IMR-90 (cell line): ENCODE data around the gene CST5. TPM values are rescaled to one million over a fixed set of nuclear protein-coding genes. Genes with fewer than 3 reads are reported as not detected.

Experiments used
- ATAC-seq: fragments of 200-7000 bp; cut with Tn5 transposase; 2 replicates; pipeline ENCODE4 v1.9.1; 2020; ENCODE audit warnings: low read depth, mild to moderate bottlenecking, moderate library complexity
- BruUV-seq: library from RNA; stranded (reverse); fragments of 400-500 nt; replicated peaks from 2 replicates; lab custom pipeline; 2021; lab: Mats Ljungman, UMichigan
- CTCF ChIA-PET: fragments of 300-600 bp; formaldehyde crosslinking; extraction: SDS; loops from one replicate; lab custom pipeline; 2021; ENCODE audit warnings: antibody characterized with exemption; lab: Yijun Ruan, JAX
- POLR2A ChIA-PET: fragments of 300-600 bp; sonication (Branson Sonifier 250); formaldehyde crosslinking; loops from one replicate; lab custom pipeline; 2022; ENCODE audit warnings: antibody characterized with exemption; ENCODE audit not compliant: unreplicated experiment; lab: Charles Lee
- DNase-seq: peaks from one replicate; pipeline ENCODE4 v3.0.0; 2013
- H2AFZ ChIP-seq: replicated peaks from 2 replicates; pipeline ENCODE3; 2013; ENCODE audit warnings: low read length, mild to moderate bottlenecking; ENCODE audit not compliant: poor library complexity
- H2AK5ac ChIP-seq: 2 replicates; pipeline ENCODE4 v1.6.1; 2013; ENCODE audit warnings: low read depth, low read length, inconsistent platforms
- H2AK9ac ChIP-seq: replicated peaks from 2 replicates; pipeline ENCODE3; 2013; ENCODE audit warnings: mild to moderate bottlenecking, low read depth, low read length, moderate library complexity; ENCODE audit not compliant: poor library complexity
- H2BK120ac ChIP-seq: 2 replicates; pipeline ENCODE4 v1.6.1; 2013; ENCODE audit warnings: low read depth, low read length, inconsistent platforms
- H2BK15ac ChIP-seq: 3 replicates; pipeline ENCODE4 v1.6.1; 2013; ENCODE audit warnings: low read depth, low read length, inconsistent platforms
- H2BK20ac ChIP-seq: 2 replicates; pipeline ENCODE4 v1.6.1; 2013; ENCODE audit warnings: low read depth, mild to moderate bottlenecking, inconsistent platforms, low read length, moderate library complexity
- H2BK5ac ChIP-seq: 2 replicates; pipeline ENCODE4 v1.6.1; 2013; ENCODE audit warnings: mild to moderate bottlenecking, low read depth, low read length, inconsistent platforms; ENCODE audit not compliant: poor library complexity, severe bottlenecking
- H3K14ac ChIP-seq: replicated peaks from 2 replicates; pipeline ENCODE4 v1.6.1; 2013; ENCODE audit warnings: low read depth, low read length, inconsistent platforms
- H3K18ac ChIP-seq: 2 replicates; pipeline ENCODE4 v1.6.1; 2013; ENCODE audit warnings: low read depth, low read length, control low read depth
- H3K23ac ChIP-seq: 2 replicates; pipeline ENCODE4 v1.6.1; 2013; ENCODE audit warnings: low read depth, low read length, inconsistent platforms
- H3K27ac ChIP-seq: 2 replicates; pipeline ENCODE4 v1.5.1; 2013; ENCODE audit warnings: mild to moderate bottlenecking, control low read depth, low read length; ENCODE audit not compliant: insufficient read depth
- H3K27me3 ChIP-seq: 2 replicates; pipeline ENCODE4 v1.6.1; 2013; ENCODE audit warnings: low read length; ENCODE audit not compliant: control insufficient read depth, insufficient read depth
- H3K36me3 ChIP-seq: 2 replicates; pipeline ENCODE4 v1.6.1; 2013; ENCODE audit warnings: low read length, mixed read lengths; ENCODE audit not compliant: control insufficient read depth, insufficient read depth
- H3K4ac ChIP-seq: 2 replicates; pipeline ENCODE4 v1.6.1; 2013; ENCODE audit warnings: low read depth, low read length, inconsistent platforms
- H3K4me1 ChIP-seq: 2 replicates; pipeline ENCODE4 v1.6.1; 2013; ENCODE audit warnings: low read length, mixed read lengths; ENCODE audit not compliant: control insufficient read depth, insufficient read depth
- H3K4me2 ChIP-seq: 2 replicates; pipeline ENCODE4 v1.6.1; 2013; ENCODE audit warnings: low read depth, mild to moderate bottlenecking, control low read depth, low read length, moderate library complexity
- H3K4me3 ChIP-seq: 2 replicates; pipeline ENCODE4 v1.5.1; 2013; ENCODE audit warnings: low read depth, mild to moderate bottlenecking, control low read depth, low read length, moderate library complexity; ENCODE audit not compliant: insufficient read depth
- H3K56ac ChIP-seq: 2 replicates; pipeline ENCODE4 v1.6.1; 2013; ENCODE audit warnings: low read length, inconsistent platforms; ENCODE audit not compliant: insufficient read depth; ENCODE audit errors: extremely low read depth
- H3K79me1 ChIP-seq, 2 experiments: 2 replicates each; pipeline ENCODE4 v1.6.1; 2013; ENCODE audit warnings: low read length in 2 of 2, inconsistent platforms in 1 of 2, low read depth in 1 of 2
- H3K9ac ChIP-seq: 2 replicates; pipeline ENCODE4 v1.6.1; 2013; ENCODE audit warnings: low read depth, low read length, control low read depth
- H3K9me1 ChIP-seq: 2 replicates; pipeline ENCODE4 v1.6.1; 2013; ENCODE audit warnings: low read length, inconsistent platforms; ENCODE audit not compliant: insufficient read depth
- H3K9me3 ChIP-seq: 2 replicates; pipeline ENCODE4 v1.6.1; 2013; ENCODE audit warnings: low read length; ENCODE audit not compliant: control insufficient read depth, insufficient read depth
- H4K20me1 ChIP-seq: 2 replicates; pipeline ENCODE4 v1.6.1; 2013; ENCODE audit warnings: low read length, inconsistent platforms; ENCODE audit not compliant: insufficient read depth
- H4K5ac ChIP-seq: 2 replicates; pipeline ENCODE4 v1.6.1; 2013; ENCODE audit warnings: mild to moderate bottlenecking, low read depth, low read length, control low read depth
- H4K8ac ChIP-seq, 2 experiments: 2 replicates each; pipeline ENCODE4 v1.6.1; 2013; ENCODE audit warnings: low read depth in 2 of 2, low read length in 2 of 2, control low read depth in 1 of 2, inconsistent platforms in 1 of 2
- H4K91ac ChIP-seq: 2 replicates; pipeline ENCODE4 v1.6.1; 2013; ENCODE audit warnings: low read depth, low read length, inconsistent platforms; ENCODE audit not compliant: insufficient read depth
- BHLHE40 ChIP-seq: fragments of 150-350 bp; IDR thresholded peaks from 2 replicates; pipeline ENCODE4 v1.6.1; 2016; ENCODE audit warnings: mild to moderate bottlenecking, low read depth, low read length
- CEBPB ChIP-seq: IDR thresholded peaks from 2 replicates; pipeline ENCODE4 v1.6.1; 2012; ENCODE audit warnings: low read depth, low read length, improper control_type of control experiment
- CHD1 ChIP-seq: IDR thresholded peaks from 2 replicates; pipeline ENCODE4 v1.6.1; 2012; ENCODE audit warnings: low read depth, low read length, improper control_type of control experiment
- FOS ChIP-seq: fragments of 150-350 bp; IDR thresholded peaks from 2 replicates; pipeline ENCODE4 v1.6.1; 2016; ENCODE audit warnings: low read depth, low read length
- MAFK ChIP-seq: IDR thresholded peaks from 2 replicates; pipeline ENCODE4 v1.6.1; 2012; ENCODE audit warnings: low read depth, low read length, improper control_type of control experiment
- MAZ ChIP-seq: IDR thresholded peaks from 2 replicates; pipeline ENCODE4 v1.6.1; 2012; ENCODE audit warnings: low read depth, mild to moderate bottlenecking, low read length, improper control_type of control experiment, moderate library complexity, borderline replicate concordance
- MXI1 ChIP-seq: IDR thresholded peaks from 2 replicates; pipeline ENCODE4 v1.6.1; 2012; ENCODE audit warnings: low read depth, mild to moderate bottlenecking, low read length, moderate library complexity, borderline replicate concordance
- NFE2L2 ChIP-seq: fragments of 150-350 bp; IDR thresholded peaks from 2 replicates; pipeline ENCODE4 v1.6.1; 2016; ENCODE audit warnings: low read depth, mild to moderate bottlenecking, low read length
- POLR2A ChIP-seq: IDR thresholded peaks from 2 replicates; pipeline ENCODE4 v1.6.1; 2012; ENCODE audit warnings: mild to moderate bottlenecking, low read depth, low read length
- RAD21 ChIP-seq: IDR thresholded peaks from 2 replicates; pipeline ENCODE4 v1.6.1; 2012; ENCODE audit warnings: low read length, improper control_type of control experiment
- RCOR1 ChIP-seq: IDR thresholded peaks from 2 replicates; pipeline ENCODE4 v1.6.1; 2012; ENCODE audit warnings: mild to moderate bottlenecking, low read length, improper control_type of control experiment; ENCODE audit not compliant: insufficient replicate concordance
- RFX5 ChIP-seq: IDR thresholded peaks from 2 replicates; pipeline ENCODE4 v1.8.0; 2012; ENCODE audit warnings: low read depth, mild to moderate bottlenecking, low read length, moderate library complexity
- SMC3 ChIP-seq: fragments of 150-350 bp; IDR thresholded peaks from 2 replicates; pipeline ENCODE4 v1.6.1; 2016; ENCODE audit warnings: low read depth, mild to moderate bottlenecking, antibody characterized with exemption, low read length, moderate library complexity
- WGBS, 2 experiments: methylation state at CpG; one replicate each; pipeline versions ENCODE4 v1.1.5 to v1.1.7; 2013; ENCODE audit warnings: missing lambda C conversion rate in 2 of 2; ENCODE audit not compliant: insufficient read length in 1 of 2; ENCODE audit errors: extremely low coverage in 2 of 2; 5-methylcytosine and 5-hydroxymethylcytosine counted together
- dilution Hi-C: fragments of 300-500 bp; cut with HindIII; formaldehyde crosslinking; loops from one replicate; pipeline ENCODE4 v1.14.3; 2018; ENCODE audit warnings: low sequenced_read_pairs; ENCODE audit not compliant: unreplicated experiment
- in situ Hi-C: fragments of 300-500 bp; cut with MboI; formaldehyde crosslinking; loops from 3 replicates; pipeline ENCODE4 v1.14.3; 2019; ENCODE audit warnings: low sequenced_read_pairs, inconsistent platforms, mixed read lengths
- intact Hi-C: fragments of 100-400 bp; cut with micrococcal nuclease; formaldehyde crosslinking; loops from 2 replicates; pipeline ENCODE4 v1.10.0; 2022
- polyA plus RNA-seq, 3 experiments: library from polyadenylated mRNA; depleted of rRNA; stranded (reverse); fragments of >200 nt; gene quantifications; 2 replicates each; pipeline ENCODE4 v1.2.3, GENCODE V29; 2012; ENCODE audit warnings: low replicate concordance in 1 of 3
- total RNA-seq: library from RNA; depleted of rRNA; stranded (reverse); fragments of >200 nt; gene quantifications from 2 replicates; pipeline ENCODE4 v1.2.3, GENCODE V29; 2012
- TF ChIP-seq, protein P1 (sequence below): fragments of 150-350 bp; IDR thresholded peaks from 2 replicates; pipeline ENCODE4 v1.6.1; 2017; ENCODE audit warnings: mild to moderate bottlenecking, antibody characterized with exemption, low read length, low read depth
- TF ChIP-seq, protein P2 (sequence below): conservative IDR thresholded peaks from 2 replicates; pipeline ENCODE4 v1.5.1; 2012; ENCODE audit warnings: mild to moderate bottlenecking, low read depth, low read length, improper control_type of control experiment
- TF ChIP-seq, protein P3 (sequence below): fragments of 150-350 bp; IDR thresholded peaks from 2 replicates; pipeline ENCODE4 v1.6.1; 2016; ENCODE audit warnings: low read depth, mild to moderate bottlenecking, low read length, moderate library complexity, borderline replicate concordance

CST5 gene
- total and polyA plus RNA-seq, 2 of the 4 experiments (the other 2 are of a cell fraction) = not detected

DNA sequence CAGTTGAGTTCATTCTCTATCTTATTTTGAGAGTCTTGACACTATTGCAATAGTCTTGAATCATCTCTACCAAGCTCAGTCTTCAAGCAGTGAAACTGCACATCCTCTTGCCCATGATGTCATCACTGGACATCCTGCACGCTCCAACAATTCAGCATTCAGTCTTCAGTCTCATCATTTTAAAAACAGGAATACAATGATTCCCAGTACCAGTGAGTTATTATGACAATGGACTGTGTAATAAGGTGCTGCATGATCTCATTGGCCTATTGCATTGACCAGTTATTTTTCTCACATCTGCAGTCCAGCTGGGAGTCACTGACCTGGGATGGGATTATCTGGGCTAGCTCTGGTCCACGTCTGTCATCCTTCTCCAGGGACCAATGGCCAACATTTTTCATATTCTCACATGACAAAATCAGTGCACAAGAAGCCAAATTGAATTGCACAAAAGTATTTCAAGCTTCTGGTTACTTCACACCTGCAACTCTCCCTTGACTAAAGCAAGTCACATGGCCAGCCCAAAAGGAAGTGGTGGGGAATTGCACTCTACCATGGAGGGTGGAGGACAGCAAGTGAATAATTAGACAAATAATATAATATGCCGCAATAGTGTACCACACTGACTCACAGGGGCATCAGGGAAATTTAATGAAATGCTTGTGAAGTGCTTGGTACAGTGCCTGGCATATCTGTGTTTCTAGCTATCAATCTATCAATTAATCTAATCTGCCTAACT lies 46.6 kb downstream of the CST5 start:
- dilution Hi-C loops = no loop called here
- H2BK120ac ChIP-seq = no peak overlapping the region
- H3K4ac ChIP-seq = no peak overlapping the region
- no peak overlapping the region for H3K27ac ChIP-seq
- no peak overlapping the region for H4K5ac ChIP-seq
- H3K23ac ChIP-seq = no peak overlapping the region
- no peak overlapping the region for H3K18ac ChIP-seq
- H2BK20ac ChIP-seq = no peak overlapping the region
- H3K4me1 ChIP-seq = peaks cover 2% of the 10 kb centered on the region; the same call in 1 of the 2 replicates
- TF ChIP-seq, protein P1, sequence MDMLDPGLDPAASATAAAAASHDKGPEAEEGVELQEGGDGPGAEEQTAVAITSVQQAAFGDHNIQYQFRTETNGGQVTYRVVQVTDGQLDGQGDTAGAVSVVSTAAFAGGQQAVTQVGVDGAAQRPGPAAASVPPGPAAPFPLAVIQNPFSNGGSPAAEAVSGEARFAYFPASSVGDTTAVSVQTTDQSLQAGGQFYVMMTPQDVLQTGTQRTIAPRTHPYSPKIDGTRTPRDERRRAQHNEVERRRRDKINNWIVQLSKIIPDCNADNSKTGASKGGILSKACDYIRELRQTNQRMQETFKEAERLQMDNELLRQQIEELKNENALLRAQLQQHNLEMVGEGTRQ = no peak
- TF ChIP-seq SMC3 = no peak
- no peak for TF ChIP-seq CEBPB
- TF ChIP-seq, protein P2, sequence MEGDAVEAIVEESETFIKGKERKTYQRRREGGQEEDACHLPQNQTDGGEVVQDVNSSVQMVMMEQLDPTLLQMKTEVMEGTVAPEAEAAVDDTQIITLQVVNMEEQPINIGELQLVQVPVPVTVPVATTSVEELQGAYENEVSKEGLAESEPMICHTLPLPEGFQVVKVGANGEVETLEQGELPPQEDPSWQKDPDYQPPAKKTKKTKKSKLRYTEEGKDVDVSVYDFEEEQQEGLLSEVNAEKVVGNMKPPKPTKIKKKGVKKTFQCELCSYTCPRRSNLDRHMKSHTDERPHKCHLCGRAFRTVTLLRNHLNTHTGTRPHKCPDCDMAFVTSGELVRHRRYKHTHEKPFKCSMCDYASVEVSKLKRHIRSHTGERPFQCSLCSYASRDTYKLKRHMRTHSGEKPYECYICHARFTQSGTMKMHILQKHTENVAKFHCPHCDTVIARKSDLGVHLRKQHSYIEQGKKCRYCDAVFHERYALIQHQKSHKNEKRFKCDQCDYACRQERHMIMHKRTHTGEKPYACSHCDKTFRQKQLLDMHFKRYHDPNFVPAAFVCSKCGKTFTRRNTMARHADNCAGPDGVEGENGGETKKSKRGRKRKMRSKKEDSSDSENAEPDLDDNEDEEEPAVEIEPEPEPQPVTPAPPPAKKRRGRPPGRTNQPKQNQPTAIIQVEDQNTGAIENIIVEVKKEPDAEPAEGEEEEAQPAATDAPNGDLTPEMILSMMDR = no peak
- no peak for TF ChIP-seq RCOR1
- no peak for TF ChIP-seq MAZ
- no peak for TF ChIP-seq POLR2A
- no peak for TF ChIP-seq FOS
- TF ChIP-seq NFE2L2 = no peak
- no peak for TF ChIP-seq RAD21
- TF ChIP-seq, protein P3, sequence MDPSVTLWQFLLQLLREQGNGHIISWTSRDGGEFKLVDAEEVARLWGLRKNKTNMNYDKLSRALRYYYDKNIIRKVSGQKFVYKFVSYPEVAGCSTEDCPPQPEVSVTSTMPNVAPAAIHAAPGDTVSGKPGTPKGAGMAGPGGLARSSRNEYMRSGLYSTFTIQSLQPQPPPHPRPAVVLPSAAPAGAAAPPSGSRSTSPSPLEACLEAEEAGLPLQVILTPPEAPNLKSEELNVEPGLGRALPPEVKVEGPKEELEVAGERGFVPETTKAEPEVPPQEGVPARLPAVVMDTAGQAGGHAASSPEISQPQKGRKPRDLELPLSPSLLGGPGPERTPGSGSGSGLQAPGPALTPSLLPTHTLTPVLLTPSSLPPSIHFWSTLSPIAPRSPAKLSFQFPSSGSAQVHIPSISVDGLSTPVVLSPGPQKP = no peak
- no peak for TF ChIP-seq BHLHE40
- no peak for TF ChIP-seq MAFK
- TF ChIP-seq MXI1 = no peak
- no peak for TF ChIP-seq CHD1
- no peak for TF ChIP-seq RFX5
- in situ Hi-C loops = no loop called here
- H3K36me3 ChIP-seq = no peaks in the 10 kb centered on the region
- intact Hi-C loops = no loop called here
- no peak for ATAC-seq
- ChIA-PET POLR2A (no interaction called here), CTCF (interaction anchor here (1.0 kb wide), 1 partner anchor 19 kb away, joined by 3 read pairs; no protein-coding TSS in a partner anchor)
- no peak overlapping the region for H2BK15ac ChIP-seq
- DNase-seq = no peak
- H3K4me3 ChIP-seq = no peak overlapping the region
- H4K91ac ChIP-seq = no peak overlapping the region
- H2BK5ac ChIP-seq = no peak overlapping the region
- no peak overlapping the region for H2AK5ac ChIP-seq
- H3K9me3 ChIP-seq = no peaks in the 10 kb centered on the region
- H3K56ac ChIP-seq = no peak overlapping the region
- no peaks in the 10 kb centered on the region; the same call in 1 of the 2 replicates for H3K27me3 ChIP-seq
- H4K8ac ChIP-seq = no peak overlapping the region
- no peaks in the 10 kb centered on the region for H3K79me1 ChIP-seq
- H2AK9ac ChIP-seq = no peak overlapping the region
- no peak overlapping the region for H3K14ac ChIP-seq
- no peak overlapping the region for H3K4me2 ChIP-seq
- H3K9ac ChIP-seq = no peak overlapping the region
- WGBS, 2 experiments = no CpG with 5 or more reads among the region's 3 CpGs
- H2AFZ ChIP-seq = no peak overlapping the region
- no peaks in the 10 kb centered on the region for H4K20me1 ChIP-seq
- no TSS peak for BruUV-seq
- H3K9me1 ChIP-seq = no peaks in the 10 kb centered on the region
